HG03469 (cell line): Measurements from ENCODE around the gene NABP1.

ENCODE experiments used
- ATAC-seq: cut with Tn5 transposase; IDR thresholded peaks from one replicate; pipeline ENCODE4 v1.9.1; 2021; ENCODE audit warnings: mild to moderate bottlenecking, moderate library complexity, moderate number of reproducible peaks; ENCODE audit not compliant: unreplicated experiment

NABP1 gene

GRCh38 chr2:191703079-191703725, 25.3 kb downstream of the NABP1 start:
- no peak for ATAC-seq

GRCh38 chr2:191705084-191705483, 27.1 kb downstream of the NABP1 start:
- no peak for ATAC-seq

- ATAC-seq: no peak
Measured at GRCh38 chr2:191705701-191706100, 27.8 kb downstream of the NABP1 start.

GRCh38 chr2:191706791-191707190, 28.9 kb downstream of the NABP1 start:
- no peak for ATAC-seq

GRCh38 chr2:191707542-191707941, 29.6 kb downstream of the NABP1 start:
- no peak for ATAC-seq

- no peak for ATAC-seq
Measured at GRCh38 chr2:191710411-191710900, 32.5 kb downstream of the NABP1 start.

- ATAC-seq: no peak
Measured at GRCh38 chr2:191711621-191712020, 33.7 kb downstream of the NABP1 start.

GRCh38 chr2:191713837-191714236, 35.9 kb downstream of the NABP1 start:
- no peak for ATAC-seq

- no peak for ATAC-seq
Measured at GRCh38 chr2:191714925-191715324, 37.0 kb downstream of the NABP1 start.

- ATAC-seq: no peak
Measured at GRCh38 chr2:191715471-191715870, 37.5 kb downstream of the NABP1 start.

GRCh38 chr2:191719261-191719660, 41.3 kb downstream of the NABP1 start:
- ATAC-seq: no peak

- ATAC-seq: no peak
Measured at GRCh38 chr2:191719938-191720337, 42.0 kb downstream of the NABP1 start.

GRCh38 chr2:191721331-191721730, 43.4 kb downstream of the NABP1 start:
- ATAC-seq: no peak

GRCh38 chr2:191724015-191724414, 46.1 kb downstream of the NABP1 start:
- peak; percentile 71 for ATAC-seq

- ATAC-seq: no peak
Measured at GRCh38 chr2:191728750-191729624, 51.1 kb downstream of the NABP1 start.

- no peak for ATAC-seq
Measured at GRCh38 chr2:191730263-191730662, 52.3 kb downstream of the NABP1 start.
